Fibroblast of pulmonary artery (primary cell): ENCODE measurements around the gene AUTS2.
A peak's percentile ranks its signal among the peaks of the same experiment; 100 is the strongest.

Experiments used
- DNase-seq: peaks from one replicate; pipeline ENCODE4 v3.0.0-alpha.2; 2010; ENCODE audit warnings: low read depth
- H3K4me3 ChIP-seq: replicated peaks from 2 replicates; pipeline ENCODE4 v1.5.1; 2011; ENCODE audit warnings: low read depth, mild to moderate bottlenecking, control low read depth, low read length, moderate library complexity
- TF ChIP-seq, protein P1 (sequence below): IDR thresholded peaks from 2 replicates; pipeline ENCODE4 v1.5.1; 2011; ENCODE audit warnings: mild to moderate bottlenecking, control low read depth, low read length, inconsistent platforms; ENCODE audit errors: missing control alignments

AUTS2 gene

DNA sequence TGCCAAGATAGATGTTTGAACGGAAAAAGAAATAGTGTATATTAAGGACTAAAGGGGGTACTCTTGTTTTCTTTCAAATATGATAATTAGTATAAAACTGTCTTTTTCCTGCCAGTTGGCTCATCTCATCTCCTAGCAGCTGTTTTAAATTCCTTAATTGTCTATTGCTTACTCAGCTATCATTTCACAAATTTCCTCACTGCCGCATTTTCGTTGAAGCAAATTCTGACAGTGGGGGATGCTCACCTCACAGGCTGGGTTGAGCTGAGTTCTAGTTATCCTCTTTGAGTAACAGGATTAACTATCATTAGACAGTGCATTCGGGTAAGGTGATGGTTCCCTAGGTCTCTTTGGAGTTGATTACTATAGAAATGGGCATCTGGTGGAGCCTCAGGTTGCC is 592.0 kb downstream of the AUTS2 start:
- no peak for DNase-seq
- TF ChIP-seq, protein P1, sequence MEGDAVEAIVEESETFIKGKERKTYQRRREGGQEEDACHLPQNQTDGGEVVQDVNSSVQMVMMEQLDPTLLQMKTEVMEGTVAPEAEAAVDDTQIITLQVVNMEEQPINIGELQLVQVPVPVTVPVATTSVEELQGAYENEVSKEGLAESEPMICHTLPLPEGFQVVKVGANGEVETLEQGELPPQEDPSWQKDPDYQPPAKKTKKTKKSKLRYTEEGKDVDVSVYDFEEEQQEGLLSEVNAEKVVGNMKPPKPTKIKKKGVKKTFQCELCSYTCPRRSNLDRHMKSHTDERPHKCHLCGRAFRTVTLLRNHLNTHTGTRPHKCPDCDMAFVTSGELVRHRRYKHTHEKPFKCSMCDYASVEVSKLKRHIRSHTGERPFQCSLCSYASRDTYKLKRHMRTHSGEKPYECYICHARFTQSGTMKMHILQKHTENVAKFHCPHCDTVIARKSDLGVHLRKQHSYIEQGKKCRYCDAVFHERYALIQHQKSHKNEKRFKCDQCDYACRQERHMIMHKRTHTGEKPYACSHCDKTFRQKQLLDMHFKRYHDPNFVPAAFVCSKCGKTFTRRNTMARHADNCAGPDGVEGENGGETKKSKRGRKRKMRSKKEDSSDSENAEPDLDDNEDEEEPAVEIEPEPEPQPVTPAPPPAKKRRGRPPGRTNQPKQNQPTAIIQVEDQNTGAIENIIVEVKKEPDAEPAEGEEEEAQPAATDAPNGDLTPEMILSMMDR, result no peak
- no peak overlapping the region for H3K4me3 ChIP-seq

DNA sequence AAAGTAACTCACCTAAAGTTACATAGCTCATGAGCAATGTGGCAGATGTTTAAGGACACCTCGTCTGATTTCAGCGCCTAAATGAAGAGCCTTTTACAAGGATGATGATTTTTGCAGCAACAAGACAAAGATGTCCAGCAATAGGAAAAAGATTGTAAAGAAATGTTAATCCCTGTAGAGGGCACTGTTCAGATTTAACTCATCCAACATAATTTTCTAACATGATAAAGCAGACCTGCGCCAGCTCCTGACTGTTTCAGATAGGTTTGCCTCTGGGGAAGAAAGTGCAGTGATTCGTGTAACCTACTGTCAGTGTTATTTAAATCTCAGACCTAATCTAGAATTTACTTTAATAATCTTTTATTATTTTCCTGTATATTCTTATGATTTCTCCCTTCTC is 595.2 kb downstream of the AUTS2 start:
- DNase-seq, result peak; percentile 8
- TF ChIP-seq, protein P1, result no peak
- H3K4me3 ChIP-seq, result no peak overlapping the region

DNA sequence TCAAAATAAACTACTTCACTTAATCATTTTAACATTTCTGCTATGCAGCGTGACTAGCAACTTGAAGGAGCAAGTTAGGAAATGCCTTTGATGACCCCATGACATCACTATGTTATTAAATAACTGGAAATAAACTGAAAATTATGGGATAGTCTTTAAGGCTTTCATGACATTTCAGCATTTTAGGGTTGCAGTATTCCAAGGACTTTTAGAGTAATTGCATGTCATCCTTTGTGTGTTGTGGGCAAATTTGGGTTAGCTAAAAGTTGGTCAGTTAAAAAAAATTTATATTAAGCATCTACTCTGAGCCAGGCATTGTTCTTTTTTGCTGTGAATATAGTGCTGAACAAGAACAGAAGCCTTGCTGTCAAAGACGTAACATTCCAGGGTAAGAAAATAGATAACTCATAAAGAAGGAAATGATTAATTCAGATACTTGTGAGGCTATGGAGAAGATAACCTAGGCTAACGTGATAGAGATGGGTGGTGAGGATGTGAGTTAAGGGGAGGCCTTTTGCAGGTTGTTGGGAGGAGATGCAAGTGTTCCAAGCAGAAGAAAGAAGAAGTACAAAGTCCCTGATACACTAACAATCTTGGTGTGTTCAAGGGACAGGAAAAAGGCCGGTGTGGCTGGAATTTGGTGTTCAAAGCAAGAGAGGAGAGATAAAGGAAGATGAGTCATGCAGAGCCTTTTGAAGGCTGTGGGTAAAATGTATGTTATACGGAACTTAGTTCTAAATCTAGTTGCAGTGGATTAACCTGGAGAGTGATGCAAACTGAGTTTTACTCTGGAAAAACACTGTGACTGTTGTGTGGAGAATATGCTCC is 610.2 kb downstream of the AUTS2 start:
- no peak for DNase-seq
- H3K4me3 ChIP-seq, result no peak overlapping the region
- TF ChIP-seq, protein P1, result no peak

DNA sequence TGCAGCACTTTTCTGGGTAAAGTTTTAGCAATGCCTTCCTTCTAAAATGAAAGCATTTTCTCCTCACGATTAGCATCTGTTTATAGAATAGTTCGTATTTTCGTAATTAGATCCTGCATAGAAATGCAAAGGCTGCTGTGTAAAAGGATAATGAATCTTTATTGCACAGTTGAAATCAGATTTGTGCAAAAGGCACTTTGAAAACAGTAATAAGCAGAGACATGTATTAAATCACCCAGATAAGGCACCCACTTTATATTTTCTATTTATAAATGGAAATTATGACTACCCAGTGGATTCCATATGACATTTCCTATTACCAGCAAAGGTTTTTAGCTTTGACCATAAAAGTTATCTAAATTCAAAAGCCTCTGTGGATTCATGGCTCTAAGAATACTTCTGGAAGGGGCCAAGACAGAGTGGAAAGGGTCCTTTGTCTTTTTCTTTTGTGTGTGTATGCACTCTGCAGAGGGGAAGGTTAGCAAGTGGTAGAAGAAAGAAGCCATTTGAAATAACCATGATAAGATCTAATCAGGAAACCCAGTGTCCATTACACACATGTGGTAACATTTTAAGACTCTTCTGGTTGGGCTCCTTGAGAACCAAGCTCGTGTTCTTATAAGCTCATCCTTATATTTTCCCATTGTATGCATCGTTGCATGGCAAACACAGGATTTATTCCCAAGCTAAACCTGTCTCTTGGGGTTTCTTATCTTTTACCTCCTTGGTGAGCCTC is 612.1 kb downstream of the AUTS2 start:
- TF ChIP-seq, protein P1, result no peak
- no peak overlapping the region for H3K4me3 ChIP-seq
- DNase-seq, result no peak

DNA sequence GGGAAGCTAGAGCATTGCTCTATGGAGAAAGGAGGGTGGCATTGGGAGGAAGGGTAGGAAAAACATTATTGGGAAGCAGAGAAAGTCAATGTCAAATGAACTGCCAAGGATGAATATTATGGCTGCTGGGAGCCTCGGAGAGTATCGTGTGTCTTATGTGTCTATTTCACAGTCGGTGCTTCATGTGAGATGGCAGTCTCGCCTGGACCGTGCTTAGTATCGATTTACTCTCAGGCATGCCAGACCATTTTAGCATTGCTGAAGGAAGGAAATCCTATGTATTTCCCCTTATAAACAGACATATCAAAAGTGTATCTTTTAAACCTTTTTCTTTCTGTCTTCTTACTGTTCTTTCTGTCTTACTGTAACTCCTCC is 612.6 kb downstream of the AUTS2 start:
- no peak for DNase-seq
- H3K4me3 ChIP-seq, result no peak overlapping the region
- TF ChIP-seq, protein P1, result no peak

DNA sequence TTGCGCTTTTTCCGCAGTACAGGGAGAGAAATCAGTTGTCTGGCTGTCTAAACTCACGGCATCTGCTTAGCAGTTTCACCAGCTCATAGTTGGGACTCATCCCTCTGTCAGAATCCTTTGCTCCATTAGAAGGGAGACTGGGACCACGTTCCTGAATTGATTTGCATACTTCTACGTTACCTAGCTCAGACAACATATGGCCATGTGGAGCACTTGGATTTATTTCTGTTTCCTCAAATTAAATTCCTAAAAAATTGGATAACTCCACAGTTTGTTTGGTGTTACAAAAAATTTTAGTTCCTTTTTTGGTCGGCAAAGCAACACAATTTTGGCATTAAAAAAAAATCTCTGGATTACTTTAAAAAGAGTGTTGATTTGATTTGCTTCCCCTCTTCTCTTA is 614.0 kb downstream of the AUTS2 start:
- DNase-seq, result no peak
- TF ChIP-seq, protein P1, result no peak
- no peak overlapping the region for H3K4me3 ChIP-seq
